Islet precursor cell (in vitro differentiated cells): Measurements from ENCODE around the gene METAP1D.
"Not testable (repeated sequence)": the region's sequence is repeated elsewhere in the genome, so short reads cannot be mapped to it uniquely, and the experiment has no call there.

ENCODE experiments used
- DNase-seq: peaks from one replicate; pipeline ENCODE4 v3.0.0-alpha.2; 2018

Gene METAP1D

DNA sequence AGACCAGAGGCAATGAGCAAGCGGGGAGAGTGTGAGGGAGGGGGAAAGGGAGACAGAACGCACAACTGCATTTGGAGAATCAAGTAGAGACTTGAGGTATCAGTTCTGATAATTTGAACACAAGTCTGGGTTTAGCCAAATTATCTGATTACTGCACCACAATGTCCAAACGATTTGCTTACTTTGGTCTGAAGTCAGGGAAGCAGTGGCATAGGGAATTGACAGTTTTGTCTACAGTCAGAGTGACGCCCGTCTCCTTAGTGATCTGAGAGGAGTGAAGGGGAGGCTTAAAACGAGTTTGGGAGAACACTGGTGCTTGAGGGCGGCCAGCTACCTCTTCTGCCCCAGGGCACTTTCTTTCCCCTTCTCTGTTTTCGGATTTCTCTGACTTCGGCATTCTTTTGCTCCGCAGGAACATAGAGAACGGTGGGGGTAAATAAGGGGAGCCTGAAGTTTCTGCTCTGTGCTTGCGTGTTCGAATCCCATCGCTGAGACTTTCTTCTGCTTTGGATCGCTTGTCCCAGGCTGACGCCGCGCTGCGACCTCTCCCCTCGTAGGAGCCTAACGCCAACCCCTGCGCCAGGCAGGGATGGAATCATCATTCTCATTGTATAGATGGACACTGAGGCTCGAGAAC is 105.8 kb downstream of the METAP1D start:
- DNase-seq, result no peak

DNA sequence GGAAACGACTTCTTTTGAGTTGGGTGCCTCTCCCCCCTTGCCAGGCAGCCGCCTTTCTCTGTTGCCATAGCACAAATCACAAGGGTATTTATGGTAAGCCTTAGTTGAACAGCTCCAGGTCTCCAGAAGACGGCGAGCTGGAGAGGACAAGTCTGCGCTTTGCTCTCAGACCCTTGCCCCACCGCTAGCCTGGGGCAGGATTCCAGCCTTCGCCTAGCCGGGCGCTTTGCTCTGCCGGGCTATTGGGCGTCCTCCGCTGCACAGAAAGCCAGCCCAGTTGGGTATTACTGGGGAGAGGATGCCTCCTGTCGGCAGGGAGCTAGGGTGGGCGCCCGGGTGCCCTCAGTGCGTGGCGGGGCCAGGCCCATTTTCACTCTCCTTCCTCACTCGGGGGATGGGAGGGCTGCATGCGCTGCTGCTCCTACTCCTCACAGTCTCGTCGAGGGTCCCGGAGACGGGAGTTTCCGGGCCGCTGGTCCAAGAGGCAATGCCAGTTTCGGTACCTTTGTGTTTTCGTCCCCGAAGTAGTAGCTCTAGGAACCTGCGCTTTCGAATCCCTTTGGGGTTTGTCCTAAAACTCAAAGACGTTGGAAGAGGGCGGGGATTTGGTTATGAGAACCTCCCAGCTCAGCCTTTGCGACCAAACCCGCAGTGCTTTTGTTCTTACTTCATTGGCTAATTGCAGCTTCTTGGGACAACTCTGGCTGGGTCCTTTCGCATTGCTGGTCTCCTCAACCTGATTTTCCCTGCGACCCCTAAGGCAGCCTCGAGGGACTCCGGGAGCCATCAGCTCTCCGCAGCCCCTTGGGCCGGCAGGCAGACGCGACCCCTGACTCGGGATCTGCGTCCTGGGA is 106.6 kb downstream of the METAP1D start:
- DNase-seq, result peak; percentile 96

DNA sequence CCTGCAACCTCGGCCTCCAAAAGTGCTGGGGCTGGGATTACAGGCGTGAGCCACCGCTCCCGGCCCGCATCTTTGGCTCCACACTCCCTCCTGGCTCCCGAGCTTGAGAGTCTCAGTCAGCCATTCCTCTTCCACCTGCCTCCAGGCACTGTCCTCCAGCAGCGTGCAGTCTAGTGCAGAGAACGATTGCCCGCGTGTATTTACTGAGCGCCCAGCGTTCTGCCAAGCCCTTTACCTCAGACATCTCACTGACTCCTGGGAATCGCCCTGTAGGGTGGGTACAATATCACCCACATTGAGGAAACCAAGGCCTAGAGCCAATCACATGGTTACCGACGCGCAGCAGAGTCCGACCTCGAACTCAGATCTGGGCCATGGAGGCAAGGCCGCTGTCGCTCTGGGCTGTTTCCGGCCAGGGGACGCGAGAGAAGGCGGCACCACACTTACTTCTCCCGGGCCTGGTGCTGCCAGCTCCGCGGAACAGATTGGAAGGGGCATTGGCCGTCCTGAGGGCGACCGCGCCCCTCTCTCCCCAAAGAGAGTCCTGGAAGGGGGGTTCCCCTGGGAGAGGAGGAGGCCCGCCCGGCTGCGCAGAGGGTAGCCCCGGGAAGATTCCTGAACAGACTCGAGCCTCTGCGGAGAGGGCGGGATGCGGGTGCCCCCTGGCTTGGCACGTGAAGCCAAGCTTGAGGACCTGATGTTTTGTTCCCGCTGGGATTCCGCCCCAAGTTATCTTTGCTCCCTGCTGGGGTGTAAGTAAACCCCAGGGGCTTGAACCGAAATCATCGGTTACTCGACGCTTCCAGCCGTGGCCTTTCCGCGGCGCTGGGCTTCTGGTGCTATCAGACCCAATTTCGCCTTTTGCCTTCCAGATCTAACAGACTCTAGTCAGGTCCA is 108.2 kb downstream of the METAP1D start:
- no peak for DNase-seq

DNA sequence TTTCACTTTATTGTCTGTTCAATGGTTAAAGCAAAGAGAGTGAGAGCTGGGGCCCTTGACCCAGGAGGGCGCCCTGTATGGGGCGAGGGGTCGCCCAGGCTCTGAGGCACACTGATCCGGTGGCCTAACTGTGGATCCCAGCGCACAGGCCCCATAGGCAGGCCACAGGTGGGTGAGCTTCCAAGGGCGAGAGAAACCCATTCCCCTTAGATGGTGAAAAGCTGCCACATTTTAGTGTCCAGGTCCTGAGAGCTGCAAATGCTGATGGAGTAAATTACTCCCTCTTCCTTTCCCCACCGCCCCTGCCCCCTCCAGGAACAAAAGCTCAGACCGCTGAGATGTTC is 108.8 kb downstream of the METAP1D start:
- no peak for DNase-seq

DNA sequence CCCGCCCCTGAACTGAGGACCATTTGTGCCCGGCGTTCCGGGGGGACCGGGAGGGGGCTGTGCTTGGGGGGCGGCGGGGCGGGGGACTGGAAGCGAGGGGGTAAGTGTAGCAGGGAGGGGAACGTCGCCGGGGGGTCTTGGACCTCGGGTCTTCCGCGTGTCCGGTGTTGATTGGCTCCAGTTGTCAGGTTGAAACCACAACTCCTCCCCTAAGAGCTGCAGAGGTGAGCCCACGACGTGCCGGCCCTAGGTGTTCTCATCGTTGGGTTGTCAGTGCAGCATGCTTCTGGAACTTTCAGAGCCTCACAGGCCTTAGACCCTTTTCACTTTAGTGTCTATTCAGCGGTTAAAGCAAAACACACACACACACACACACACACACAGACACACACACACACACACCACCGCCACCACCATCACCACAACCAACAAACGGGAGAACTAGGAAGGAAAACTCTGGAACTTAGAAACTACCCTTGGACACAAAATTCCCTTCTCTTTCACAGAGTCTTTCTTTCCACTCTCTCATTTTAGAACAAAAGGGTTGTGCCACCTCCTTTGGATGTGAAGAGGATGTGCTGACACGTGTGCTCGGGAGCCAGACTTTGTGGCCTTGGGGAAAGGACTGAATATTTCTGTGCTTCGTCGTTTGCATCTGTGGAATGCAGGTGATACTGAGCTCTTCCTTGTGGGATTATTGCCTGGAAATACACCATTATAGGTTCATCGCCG is 109.7 kb downstream of the METAP1D start:
- DNase-seq, result no peak

DNA sequence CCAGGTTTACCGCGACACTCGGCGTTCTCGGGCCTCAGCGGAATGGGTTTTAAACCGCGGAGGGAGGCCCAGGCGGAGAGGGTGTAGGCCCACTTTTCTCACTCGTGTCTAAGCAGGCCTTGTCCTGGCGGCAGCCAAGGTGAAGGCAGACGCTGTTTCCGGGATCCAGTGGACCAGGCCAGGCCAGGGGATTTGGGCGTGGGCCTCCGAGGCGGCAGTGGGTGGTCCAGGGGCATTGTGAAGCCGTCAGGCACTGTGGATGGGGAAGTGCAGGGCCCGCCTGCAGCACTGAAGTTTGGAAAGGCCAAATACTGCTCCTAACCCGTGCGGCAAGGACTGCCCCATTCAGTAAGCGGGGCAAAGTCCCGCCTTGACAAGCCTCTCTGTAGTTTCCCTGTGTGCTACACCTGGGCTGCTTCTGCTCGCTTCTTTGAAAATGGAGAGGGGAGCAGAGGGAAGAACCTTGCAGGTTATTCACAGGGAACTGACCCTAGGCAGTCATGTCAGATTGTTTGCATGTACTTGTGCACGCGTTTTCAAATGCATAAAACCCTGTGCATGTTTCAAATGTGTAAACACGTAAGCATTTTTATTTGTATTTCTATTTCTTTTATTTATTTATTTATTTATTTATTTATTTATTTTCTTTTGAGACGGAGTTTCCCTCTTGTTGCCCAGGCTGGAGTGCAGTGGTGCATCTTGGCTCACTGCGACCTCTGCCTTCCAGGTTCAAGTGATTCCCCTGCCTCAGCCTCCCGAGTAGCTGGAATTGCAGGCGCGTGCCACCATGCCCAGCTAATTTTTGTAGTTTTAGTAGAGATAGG is 110.4 kb downstream of the METAP1D start:
- no peak for DNase-seq

DNA sequence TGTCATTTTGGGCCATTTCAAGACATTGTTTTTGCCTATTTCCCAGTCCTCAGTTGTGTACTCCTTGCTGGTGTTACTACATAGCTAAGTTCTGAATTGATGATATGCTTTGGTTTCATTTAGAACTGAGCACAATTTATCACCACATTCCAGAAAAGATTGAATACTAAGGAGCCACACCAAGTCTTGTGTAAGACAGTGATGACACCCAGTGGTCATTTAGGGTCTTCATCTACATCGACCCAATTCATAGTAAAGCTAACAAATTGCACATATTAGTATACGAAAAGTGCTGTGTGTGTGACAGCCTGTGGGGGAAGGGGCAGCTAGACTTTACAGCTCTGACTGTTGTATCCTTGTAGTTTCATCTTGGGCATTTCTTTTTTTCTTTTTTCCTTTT is 113.9 kb downstream of the METAP1D start:
- DNase-seq, result no peak

DNA sequence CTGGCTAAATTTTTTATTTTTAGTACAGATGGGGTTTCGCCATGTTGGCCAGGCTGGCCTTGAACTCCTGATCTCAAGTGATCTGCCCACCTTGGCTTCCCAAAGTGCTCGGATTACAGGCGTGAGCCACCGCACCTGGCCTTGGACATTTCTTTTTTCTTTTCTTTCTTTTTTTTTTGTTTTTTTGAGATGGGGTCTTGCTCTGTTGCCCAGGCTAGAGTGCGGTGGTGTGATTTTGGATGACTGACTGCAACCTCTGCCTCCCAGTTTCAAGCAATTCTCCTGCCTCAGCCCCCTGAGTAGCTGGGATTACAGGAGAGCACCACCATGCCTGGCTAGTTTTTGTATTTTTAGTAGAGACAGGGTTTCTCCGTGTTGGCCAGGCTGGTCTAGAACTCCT is 114.4 kb downstream of the METAP1D start:
- DNase-seq, result not testable (repeated sequence)

DNA sequence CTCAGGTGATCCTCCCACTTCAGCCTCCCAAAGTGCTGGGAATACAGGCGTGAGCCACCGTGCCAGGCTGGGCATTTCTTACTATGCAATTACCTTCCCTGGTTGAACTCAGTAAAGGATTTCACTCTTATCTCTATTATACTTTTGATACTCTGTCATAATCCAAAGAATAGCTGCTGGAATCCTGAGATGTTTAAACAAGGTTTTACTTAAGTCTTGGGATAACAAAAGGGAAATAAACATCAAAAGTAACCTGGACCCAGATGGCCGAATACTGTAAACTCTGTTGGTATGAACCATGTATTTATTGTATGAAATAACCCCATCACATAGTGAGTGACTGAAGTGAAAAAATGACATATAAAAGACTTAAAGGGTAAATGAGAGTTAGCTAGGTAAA is 114.8 kb downstream of the METAP1D start:
- DNase-seq, result no peak

DNA sequence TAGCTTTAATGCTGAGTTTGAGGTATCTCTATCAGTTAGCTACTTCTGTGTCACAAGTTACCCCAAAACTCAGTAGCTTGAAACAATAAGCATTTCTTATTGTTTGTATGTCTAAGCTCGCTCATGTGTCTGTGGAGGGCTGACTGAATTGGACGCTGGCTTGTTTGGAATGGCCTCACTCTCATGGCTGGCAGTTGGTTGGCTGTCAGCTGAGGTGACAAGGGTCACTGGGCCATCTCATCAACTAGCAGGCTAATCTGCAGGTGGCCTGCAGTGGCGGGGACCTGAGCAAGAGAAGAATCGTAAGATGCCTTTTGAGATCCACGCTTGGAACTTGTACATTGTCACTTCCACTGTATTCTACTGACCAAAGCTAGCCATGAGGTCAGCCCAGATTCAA is 116.4 kb downstream of the METAP1D start:
- DNase-seq, result no peak

DNA sequence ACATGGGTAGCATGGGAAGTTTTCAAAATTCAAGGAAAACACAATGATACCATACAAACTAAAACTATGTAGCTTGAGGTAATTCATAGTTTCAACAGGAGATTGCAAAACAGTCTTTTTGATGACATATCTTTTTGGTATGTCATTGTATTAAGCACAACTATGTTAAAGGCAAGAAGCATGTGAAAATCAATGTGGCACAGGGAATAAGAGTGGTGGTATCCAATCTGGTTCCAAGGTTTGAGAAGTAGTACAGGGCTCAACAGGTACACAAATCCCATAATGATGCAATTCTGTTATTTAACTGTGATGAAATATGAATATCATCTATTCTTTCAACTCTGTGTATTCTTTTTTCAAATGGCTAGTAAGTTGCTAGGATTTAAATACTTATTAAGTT is 119.3 kb downstream of the METAP1D start:
- no peak for DNase-seq

DNA sequence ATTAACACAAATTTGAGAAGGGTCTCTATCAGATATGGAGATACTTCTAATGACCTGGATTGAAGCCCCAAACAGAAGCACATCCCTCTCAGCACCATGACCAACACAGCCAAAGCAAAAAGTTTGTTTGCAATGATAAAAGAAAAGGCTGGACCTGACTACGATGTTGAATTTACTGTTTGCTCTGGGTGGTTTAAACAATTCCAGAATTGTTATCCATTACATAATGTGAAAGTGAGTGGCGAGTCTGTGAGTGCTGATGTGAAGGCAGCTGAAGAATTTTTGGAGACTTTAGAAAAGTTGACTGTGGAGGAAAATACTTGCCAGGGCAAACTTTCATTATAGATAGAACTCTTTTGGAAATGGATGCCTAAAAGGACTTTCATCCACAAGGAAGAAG is 120.4 kb downstream of the METAP1D start:
- DNase-seq, result no peak

DNA sequence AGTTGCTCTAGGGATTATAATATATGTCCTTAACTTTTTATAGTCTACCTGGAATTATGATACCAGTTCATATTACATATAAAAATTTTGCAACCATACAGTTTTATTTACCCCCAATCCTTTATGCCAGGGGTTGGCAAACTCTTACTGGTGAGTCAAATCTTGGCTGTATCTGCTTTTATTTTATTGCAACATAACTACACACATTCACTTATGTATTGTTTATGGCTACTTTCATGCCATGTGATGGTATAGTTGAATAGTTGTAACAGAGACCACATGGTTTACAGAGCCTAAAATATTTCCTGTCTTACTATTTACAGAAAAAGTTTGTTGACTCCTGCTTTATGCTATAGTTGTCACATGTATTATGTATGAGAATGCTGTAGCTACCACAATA is 128.7 kb downstream of the METAP1D start:
- no peak for DNase-seq

DNA sequence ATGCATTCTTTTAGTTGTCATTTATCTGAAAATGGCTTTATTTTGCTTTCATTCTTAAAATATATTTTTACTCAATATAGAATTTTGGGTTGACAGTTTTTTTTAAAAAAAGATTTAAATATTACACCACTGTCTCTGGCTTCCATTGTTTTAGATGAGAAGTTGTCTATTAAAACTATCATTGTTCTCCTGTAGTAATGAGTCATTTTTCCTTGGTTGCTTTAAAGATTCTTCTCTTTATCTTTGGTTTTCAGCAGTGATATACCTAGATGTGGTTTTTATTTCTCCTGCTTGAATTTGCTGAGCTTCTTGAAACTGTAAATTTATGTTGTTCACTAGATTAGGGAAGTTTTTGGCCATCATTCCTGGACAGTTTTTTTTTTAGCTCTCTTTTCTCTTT is 129.7 kb downstream of the METAP1D start:
- DNase-seq, result no peak
